Astrocyte of the spinal cord (primary cell): ENCODE measurements around the gene DSCAM.

ENCODE experiments used
- DNase-seq: peaks from one replicate; pipeline ENCODE4 v3.0.0; 2011; ENCODE audit warnings: low read depth, low spot score
- H3K4me3 ChIP-seq: 2 replicates; pipeline ENCODE4 v1.5.1; 2011; ENCODE audit warnings: low read depth, mild to moderate bottlenecking, low read length, moderate library complexity
- CTCF ChIP-seq: IDR thresholded peaks from 2 replicates; pipeline ENCODE4 v1.5.1; 2012; ENCODE audit warnings: low read depth, mild to moderate bottlenecking, low read length, inconsistent platforms
- in situ Hi-C: cut with HindIII; loops from 2 replicates; pipeline ENCODE4 v1.10.0; 2017; ENCODE audit warnings: low sequenced_read_pairs

The DSCAM gene

GRCh38 chr21:40850071-40850470 is 3.1 kb upstream of the DSCAM start:
- no peak for TF ChIP-seq CTCF
- in situ Hi-C loops, result no loop called here
- DNase-seq, result no peak
- no peak overlapping the region for H3K4me3 ChIP-seq

GRCh38 chr21:40847951-40848350 is 993 bp upstream of the DSCAM start:
- H3K4me3 ChIP-seq, result no peak overlapping the region
- DNase-seq, result no peak
- TF ChIP-seq CTCF, result no peak
- in situ Hi-C loops, result no loop called here

- no peak for TF ChIP-seq CTCF
- in situ Hi-C loops, result no loop called here
- H3K4me3 ChIP-seq, result no peak overlapping the region
- no peak for DNase-seq
Observed at GRCh38 chr21:40846103-40846502, 855 bp downstream of the DSCAM start.

GRCh38 chr21:40845441-40845995 is 1.4 kb downstream of the DSCAM start:
- no peak for TF ChIP-seq CTCF
- no peak overlapping the region for H3K4me3 ChIP-seq
- in situ Hi-C loops, result no loop called here
- DNase-seq, result no peak

GRCh38 chr21:40844935-40845334 is 2.0 kb downstream of the DSCAM start:
- no peak for TF ChIP-seq CTCF
- DNase-seq, result no peak
- H3K4me3 ChIP-seq, result no peak overlapping the region
- in situ Hi-C loops, result no loop called here

GRCh38 chr21:40842197-40842552 is 4.8 kb downstream of the DSCAM start:
- in situ Hi-C loops, result no loop called here
- H3K4me3 ChIP-seq, result no peak overlapping the region
- TF ChIP-seq CTCF, result no peak
- DNase-seq, result no peak
